HCT116 (cell line): ENCODE data around the gene HDAC2. TPM values are rescaled to one million over a fixed set of nuclear protein-coding genes. Genes with fewer than 3 reads are reported as not detected.

Source experiments
- ATAC-seq: fragments of 200-7000 bp; cut with Tn5 transposase; 2 replicates; pipeline ENCODE4 v1.9.1; 2020; ENCODE audit warnings: mild to moderate bottlenecking, moderate library complexity
- BruUV-seq: library from RNA; stranded (reverse); fragments of 400-500 nt; replicated peaks from 2 replicates; lab custom pipeline; 2021; lab: Mats Ljungman, UMichigan
- CTCF ChIA-PET: fragments of 300-600 bp; sonication (Branson Sonifier 250); formaldehyde crosslinking; loops from one replicate; lab custom pipeline; 2021; ENCODE audit warnings: antibody characterized with exemption; lab: Charles Lee
- POLR2A ChIA-PET: fragments of 300-600, 350-600 bp; sonication (Branson Sonifier 250); formaldehyde crosslinking; loops from one replicate; lab custom pipeline; 2021; ENCODE audit warnings: antibody characterized with exemption; lab: Charles Lee
- RAD21 ChIA-PET, 2 experiments: fragments of 300-600 bp; sonication (Branson Sonifier 250); formaldehyde crosslinking; loops; one replicate each; lab custom pipeline; 2023; ENCODE audit warnings: low total read pairs in 2 of 2; ENCODE audit not compliant: uncharacterized antibody in 2 of 2, unreplicated experiment in 2 of 2, low non-redundant PET in 1 of 2; lab: Charles Lee
- DNase-seq: peaks from one replicate; pipeline ENCODE4 v3.0.0-alpha.2; 2010; ENCODE audit warnings: low read depth, low spot score
- H2AFZ ChIP-seq: fragments of 200-600 bp; shearing (Covaris generic), sonication (generic); 2 replicates; pipeline ENCODE4 v1.6.1; 2017; ENCODE audit warnings: low read depth, mixed run types, mixed read lengths, antibody characterized with exemption, low read length; ENCODE audit not compliant: poor library complexity, severe bottlenecking
- H3K27ac ChIP-seq: 2 replicates; pipeline ENCODE4 v1.5.1; 2012; ENCODE audit warnings: low read depth, low read length
- H3K27me3 ChIP-seq: fragments of 200-600 bp; sonication (generic); 2 replicates; pipeline ENCODE4 v1.6.1; 2016; ENCODE audit warnings: mixed run types, low read length, mixed read lengths; ENCODE audit not compliant: insufficient read depth
- H3K36me3 ChIP-seq, 2 experiments: fragments of 200-500 bp in 1 of 2; fragments of 200-600 bp in 1 of 2; sonication (Bioruptor generic) in 1 of 2; sonication (generic) in 1 of 2; 2 replicates each; pipeline versions ENCODE4 v1.5.1 to v1.6.1; 2014 to 2016; ENCODE audit warnings: low read length in 2 of 2, inconsistent platforms in 1 of 2, mixed read lengths in 1 of 2, mixed run types in 1 of 2; ENCODE audit not compliant: insufficient read depth in 2 of 2, control insufficient read depth in 1 of 2
- H3K4me1 ChIP-seq, 2 experiments: fragments of 200-600 bp in 1 of 2; sonication (generic) in 1 of 2; 2 replicates each; pipeline versions ENCODE4 v1.5.1 to v1.6.1; 2012 to 2017; ENCODE audit warnings: low read length in 2 of 2, inconsistent platforms in 1 of 2, mild to moderate bottlenecking in 1 of 2, mixed read lengths in 1 of 2, mixed run types in 1 of 2, moderate library complexity in 1 of 2; ENCODE audit not compliant: insufficient read depth in 2 of 2, control insufficient read depth in 1 of 2
- H3K4me2 ChIP-seq: fragments of 200-600 bp; sonication (generic); 2 replicates; pipeline ENCODE4 v1.6.1; 2017; ENCODE audit warnings: mixed run types, low read length, mixed read lengths
- H3K4me3 ChIP-seq, 2 experiments: fragments of 200-600 bp in 1 of 2; sonication (generic) in 1 of 2; replicated peaks in 1 of 2; 2 replicates each; pipeline ENCODE4 v1.5.1; 2011 to 2016; ENCODE audit warnings: low read length in 2 of 2, control low read depth in 1 of 2, low read depth in 1 of 2, mild to moderate bottlenecking in 1 of 2, mixed read lengths in 1 of 2, mixed run types in 1 of 2
- H3K79me2 ChIP-seq: fragments of 200-600 bp; sonication (generic); 2 replicates; pipeline ENCODE4 v1.6.1; 2017; ENCODE audit warnings: mild to moderate bottlenecking, mixed run types, low read length, moderate library complexity, mixed read lengths; ENCODE audit not compliant: insufficient read depth
- H3K9ac ChIP-seq: fragments of 200-600 bp; sonication (generic); 2 replicates; pipeline ENCODE4 v1.6.1; 2016; ENCODE audit warnings: low read length, mixed read lengths
- H3K9me2 ChIP-seq: fragments of 200-600 bp; sonication (generic), shearing (Covaris generic); 2 replicates; pipeline ENCODE4 v1.6.1; 2017; ENCODE audit warnings: mixed run types, mild to moderate bottlenecking, moderate library complexity; ENCODE audit not compliant: insufficient read depth
- H3K9me3 ChIP-seq, 2 experiments: fragments of 200-500 bp in 1 of 2; fragments of 200-600 bp in 1 of 2; sonication (Bioruptor generic) in 1 of 2; sonication (generic) in 1 of 2; 2 replicates each; pipeline ENCODE4 v1.6.1; 2014 to 2017; ENCODE audit warnings: low read length in 2 of 2, mixed read lengths in 2 of 2, inconsistent platforms in 1 of 2, low read depth in 1 of 2, mild to moderate bottlenecking in 1 of 2, mixed run types in 1 of 2, moderate library complexity in 1 of 2; ENCODE audit not compliant: control insufficient read depth in 1 of 2, insufficient read depth in 1 of 2
- H4K20me1 ChIP-seq: fragments of 200-600 bp; sonication (generic), shearing (Covaris generic); 2 replicates; pipeline ENCODE4 v1.6.1; 2017; ENCODE audit warnings: mixed run types, mild to moderate bottlenecking, moderate library complexity; ENCODE audit not compliant: insufficient read depth
- CBX3 ChIP-seq: IDR thresholded peaks from 2 replicates; pipeline ENCODE4 v1.6.1; 2012; ENCODE audit warnings: low read depth
- CEBPB ChIP-seq: IDR thresholded peaks from 2 replicates; pipeline ENCODE4 v1.6.1; 2012; ENCODE audit warnings: low read depth
- EGR1 ChIP-seq: IDR thresholded peaks from 2 replicates; pipeline ENCODE4 v1.6.1; 2012; ENCODE audit warnings: low read depth
- JUND ChIP-seq: IDR thresholded peaks from 2 replicates; pipeline ENCODE4 v1.6.1; 2012
- RAD21 ChIP-seq: IDR thresholded peaks from 2 replicates; pipeline ENCODE4 v1.6.1; 2012; ENCODE audit warnings: low read depth, mild to moderate bottlenecking
- YY1 ChIP-seq: IDR thresholded peaks from 2 replicates; pipeline ENCODE4 v1.6.1; 2011; ENCODE audit warnings: low read length, low read depth, moderate library complexity, mild to moderate bottlenecking; ENCODE audit not compliant: insufficient replicate concordance; ENCODE audit errors: extremely low read depth
- intact Hi-C: fragments of 100-400 bp; cut with micrococcal nuclease; formaldehyde crosslinking; loops from 2 replicates; pipeline ENCODE4 v1.10.0; 2022
- total RNA-seq: library from RNA; stranded (reverse); gene quantifications from one replicate; pipeline ENCODE4 v1.2.1, GENCODE V29; 2021; ENCODE audit not compliant: unreplicated experiment
- TF ChIP-seq, protein P1 (sequence below): IDR thresholded peaks from 2 replicates; pipeline ENCODE4 v1.6.1; 2012
- TF ChIP-seq, protein P2 (sequence below): IDR thresholded peaks from 2 replicates; pipeline ENCODE4 v1.6.1; 2011; ENCODE audit warnings: mild to moderate bottlenecking, low read length, moderate library complexity; ENCODE audit not compliant: insufficient replicate concordance; ENCODE audit errors: extremely low read depth

The HDAC2 gene
- total RNA-seq, 1 experiment from 2014 or later: 153 TPM

DNA sequence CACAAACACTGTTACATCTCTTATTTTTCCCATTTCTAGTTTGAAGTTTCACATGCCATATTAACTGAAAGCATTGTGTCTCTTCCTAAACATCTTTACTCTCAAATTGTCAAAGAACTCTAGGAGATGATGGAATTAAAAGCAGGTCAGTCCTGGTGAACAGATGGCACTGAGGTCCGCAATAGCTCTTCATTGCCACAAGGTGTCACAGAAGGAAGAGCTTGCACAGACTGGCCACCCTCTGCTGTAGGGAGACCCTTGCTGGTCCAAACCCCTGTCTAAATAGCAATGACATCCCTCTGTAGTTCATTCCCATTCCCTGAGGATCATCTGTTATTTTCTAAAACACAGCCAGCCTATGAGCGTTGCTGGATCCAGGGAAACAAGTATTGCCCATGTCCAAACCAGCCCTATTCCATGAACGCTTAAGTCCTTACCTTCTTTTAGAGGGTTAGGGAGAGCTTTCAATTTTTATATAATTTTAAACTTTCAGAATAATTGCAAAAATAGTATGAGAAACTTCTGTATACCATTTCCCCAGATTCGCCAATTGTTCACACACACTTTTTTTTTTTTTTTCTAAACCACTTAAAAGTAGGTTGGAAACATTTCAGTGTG, 10.1 kb upstream of the HDAC2 start (continued):
- TF ChIP-seq, protein P1, sequence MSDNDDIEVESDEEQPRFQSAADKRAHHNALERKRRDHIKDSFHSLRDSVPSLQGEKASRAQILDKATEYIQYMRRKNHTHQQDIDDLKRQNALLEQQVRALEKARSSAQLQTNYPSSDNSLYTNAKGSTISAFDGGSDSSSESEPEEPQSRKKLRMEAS: no peak
- TF ChIP-seq EGR1: no peak
- no peak for TF ChIP-seq JUND
- no peak for TF ChIP-seq YY1

DNA sequence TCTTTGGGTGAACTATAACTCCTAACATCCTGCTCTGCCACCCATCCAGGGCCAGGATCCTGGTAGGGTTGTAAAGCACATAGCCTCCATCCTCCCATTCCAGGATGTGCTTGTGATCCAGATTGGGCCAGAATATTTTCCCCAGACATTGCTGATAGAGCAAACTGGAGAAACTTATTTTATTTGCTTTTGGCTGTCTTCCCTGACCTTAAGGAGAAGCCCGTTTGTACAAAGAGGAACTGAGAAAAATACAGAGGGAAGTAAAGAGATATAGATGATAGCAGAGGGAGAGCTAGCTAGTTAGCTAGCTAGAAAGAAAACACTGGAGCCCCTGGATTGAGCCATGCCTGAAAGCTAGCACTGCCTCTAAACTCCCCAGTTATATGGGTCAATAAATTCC, 9.0 kb upstream of the HDAC2 start:
- Histone ChIP-seq H2AFZ (no peak overlapping the region), H3K27me3 (no peaks in the 10 kb centered on the region), H3K4me3 (no peak overlapping the region), H3K79me2 (no peaks in the 10 kb centered on the region), H3K9me2 (no peaks in the 10 kb centered on the region), H3K36me3 (no peaks in the 10 kb centered on the region), H3K4me2 (no peak overlapping the region), H4K20me1 (no peaks in the 10 kb centered on the region), H3K9ac (no peak overlapping the region), H3K4me1 (no peaks in the 10 kb centered on the region), H3K9me3 (no peaks in the 10 kb centered on the region), H3K27ac (no peak overlapping the region)
- ChIA-PET CTCF (interaction anchor here (1.5 to 2.3 kb wide), 3 partner anchors 16 to 129 kb away, joined by 3 to 30 read pairs (median 15); no protein-coding TSS in a partner anchor), RAD21 (no interaction called here), POLR2A (no interaction called here)
- ATAC-seq: no peak
- DNase-seq: no peak
- BruUV-seq: no TSS peak
- intact Hi-C loops: no loop called here
- TF ChIP-seq CEBPB (no peak), RAD21 (no peak), CBX3 (no peak)
- TF ChIP-seq, protein P2, sequence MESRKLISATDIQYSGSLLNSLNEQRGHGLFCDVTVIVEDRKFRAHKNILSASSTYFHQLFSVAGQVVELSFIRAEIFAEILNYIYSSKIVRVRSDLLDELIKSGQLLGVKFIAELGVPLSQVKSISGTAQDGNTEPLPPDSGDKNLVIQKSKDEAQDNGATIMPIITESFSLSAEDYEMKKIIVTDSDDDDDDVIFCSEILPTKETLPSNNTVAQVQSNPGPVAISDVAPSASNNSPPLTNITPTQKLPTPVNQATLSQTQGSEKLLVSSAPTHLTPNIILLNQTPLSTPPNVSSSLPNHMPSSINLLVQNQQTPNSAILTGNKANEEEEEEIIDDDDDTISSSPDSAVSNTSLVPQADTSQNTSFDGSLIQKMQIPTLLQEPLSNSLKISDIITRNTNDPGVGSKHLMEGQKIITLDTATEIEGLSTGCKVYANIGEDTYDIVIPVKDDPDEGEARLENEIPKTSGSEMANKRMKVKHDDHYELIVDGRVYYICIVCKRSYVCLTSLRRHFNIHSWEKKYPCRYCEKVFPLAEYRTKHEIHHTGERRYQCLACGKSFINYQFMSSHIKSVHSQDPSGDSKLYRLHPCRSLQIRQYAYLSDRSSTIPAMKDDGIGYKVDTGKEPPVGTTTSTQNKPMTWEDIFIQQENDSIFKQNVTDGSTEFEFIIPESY: no peak
